ES-I3 (cell line): ENCODE results near the gene MORN3.
"Not testable (repeated sequence)": the region's sequence is repeated elsewhere in the genome, so short reads cannot be mapped to it uniquely, and the experiment has no call there.

ENCODE experiments used
- H3K36me3 ChIP-seq: 2 replicates; pipeline ENCODE4 v1.6.1; 2013; ENCODE audit warnings: mild to moderate bottlenecking, low read length, control low read depth, moderate library complexity; ENCODE audit not compliant: insufficient read depth
- H3K4me1 ChIP-seq: 2 replicates; pipeline ENCODE4 v1.6.1; 2013; ENCODE audit warnings: mild to moderate bottlenecking, control low read depth, low read length; ENCODE audit not compliant: insufficient read depth
- H3K9ac ChIP-seq: 2 replicates; pipeline ENCODE4 v1.6.1; 2013; ENCODE audit warnings: low read depth, mild to moderate bottlenecking, low read length, moderate library complexity
- H3K9me3 ChIP-seq: 2 replicates; pipeline ENCODE4 v1.6.1; 2013; ENCODE audit warnings: mild to moderate bottlenecking, low read length, moderate library complexity; ENCODE audit not compliant: control insufficient read depth, insufficient read depth

Gene MORN3

DNA sequence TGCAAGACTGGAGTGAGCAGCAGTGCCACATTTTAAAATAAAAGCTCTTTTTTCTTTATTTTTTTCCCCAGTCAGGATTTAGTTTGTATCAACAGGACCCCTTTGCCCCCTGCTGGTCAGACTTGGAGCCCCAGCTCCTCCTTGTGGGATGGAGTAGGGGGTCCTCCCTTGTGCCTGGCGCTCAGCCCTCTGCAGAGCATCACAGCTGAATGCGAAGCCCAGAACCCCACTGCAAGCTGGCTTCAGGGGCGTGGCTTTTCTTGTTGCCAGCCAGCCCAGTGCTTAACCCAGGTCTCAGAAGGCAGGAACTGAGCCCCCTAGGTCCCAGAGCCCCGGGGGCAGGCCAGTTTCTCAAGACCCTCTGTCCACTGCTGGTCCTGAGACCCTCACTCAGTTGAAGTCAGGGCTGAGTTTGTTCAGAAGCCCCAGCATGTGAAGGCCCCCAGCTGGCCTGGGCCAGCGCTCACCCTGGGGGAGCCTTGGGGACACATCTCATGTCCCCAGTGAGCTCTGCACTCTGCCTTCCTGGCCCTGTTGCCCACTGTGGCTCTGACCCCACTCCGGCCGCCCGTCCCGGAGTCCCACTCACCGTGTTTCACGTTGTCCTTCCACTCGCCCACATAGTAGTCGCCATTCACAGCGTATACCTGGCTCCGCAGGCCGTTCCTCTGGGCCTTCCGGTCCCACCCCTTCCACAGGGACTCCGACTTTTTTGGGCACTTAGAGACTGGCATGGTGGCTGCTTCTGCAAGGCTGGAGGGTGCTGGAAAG lies 519 bp downstream of the MORN3 start:
- Histone ChIP-seq H3K36me3 (no peaks in the 10 kb centered on the region), H3K9ac (no peak overlapping the region), H3K9me3 (no peaks in the 10 kb centered on the region), H3K4me1 (0 out of 2 replicates have a peak, but pooled peaks cover 3% of the 10 kb centered on the region)

DNA sequence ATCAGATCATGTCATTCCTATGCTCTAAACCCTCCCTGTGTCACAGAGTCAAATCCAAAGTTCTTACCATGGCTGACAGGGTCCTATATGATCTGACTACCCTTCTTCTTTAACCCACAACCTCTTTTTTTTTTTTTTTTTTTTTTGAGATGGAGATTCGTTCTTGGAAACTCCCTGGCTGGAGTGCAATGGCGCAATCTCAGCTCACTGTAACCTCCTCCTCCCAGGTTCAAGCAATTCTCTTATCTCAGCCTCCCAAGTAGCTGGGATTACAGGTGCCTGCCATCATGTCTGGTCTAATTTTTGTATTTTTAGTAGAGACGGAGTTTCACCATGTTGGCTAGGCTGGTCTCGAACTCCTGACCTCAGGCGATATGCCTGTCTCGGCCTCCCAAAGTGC lies 2.6 kb downstream of the MORN3 start:
- H3K9me3 ChIP-seq, H3K9ac ChIP-seq, H3K4me1 ChIP-seq, H3K36me3 ChIP-seq: not testable (repeated sequence)

DNA sequence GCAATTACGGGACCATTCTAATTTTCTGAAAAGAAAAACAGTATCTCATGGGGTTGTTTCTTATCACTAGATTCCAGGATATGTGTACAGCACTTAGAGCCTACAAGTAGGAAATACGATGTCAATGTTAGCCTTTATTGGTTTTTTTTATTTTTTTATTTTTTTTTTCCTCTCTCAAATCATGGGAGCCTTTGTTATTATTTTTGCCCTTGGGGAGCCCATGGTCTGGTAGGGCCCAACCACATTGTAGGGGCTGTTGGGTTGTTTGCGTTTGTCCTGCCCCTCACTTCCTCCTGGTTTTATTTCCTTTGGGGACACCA lies 5.9 kb downstream of the MORN3 start:
- no peaks in the 10 kb centered on the region for H3K36me3 ChIP-seq
- H3K9me3 ChIP-seq: no peaks in the 10 kb centered on the region
- H3K9ac ChIP-seq: no peak overlapping the region; the same call in 1 of the 2 replicates
- peaks cover 18% of the 10 kb centered on the region for H3K4me1 ChIP-seq

DNA sequence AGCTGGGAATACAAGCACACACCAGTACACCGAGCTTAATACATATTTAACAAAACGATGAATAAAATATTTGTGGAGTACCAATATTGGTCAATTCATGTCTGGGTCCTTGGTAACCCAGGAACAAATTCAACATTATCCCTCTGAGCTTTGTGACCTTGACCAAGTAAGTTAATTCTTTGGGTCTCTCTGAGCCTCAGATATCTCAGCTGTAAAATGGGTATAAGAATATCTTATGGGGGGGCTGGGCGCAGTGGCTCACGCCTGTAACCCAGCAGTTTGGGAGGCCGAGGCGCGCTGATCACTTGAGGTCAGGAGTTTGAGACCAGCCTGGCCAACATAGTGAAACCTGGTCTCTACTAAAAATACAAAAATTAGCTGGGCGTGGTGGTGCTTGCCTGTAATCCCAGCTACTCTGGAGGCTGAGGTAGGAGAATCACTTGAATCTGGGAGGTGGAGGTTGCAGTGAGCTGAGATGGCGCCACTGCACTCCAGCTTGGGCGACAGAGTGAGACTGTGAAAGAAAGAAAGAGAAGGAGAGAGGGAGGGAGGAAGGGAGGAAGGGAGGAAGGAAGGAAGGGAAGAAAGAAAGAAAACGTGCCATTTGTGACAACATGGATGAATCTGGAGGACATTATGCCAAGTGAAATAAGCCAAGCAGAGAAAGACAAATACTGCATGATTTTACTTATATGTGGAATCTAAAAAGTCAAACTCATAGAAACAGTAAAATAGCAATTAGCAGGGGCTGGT lies 7.9 kb downstream of the MORN3 start:
- not testable (repeated sequence) for H3K9ac ChIP-seq, H3K9me3 ChIP-seq, H3K36me3 ChIP-seq
- peaks cover 24% of the 10 kb centered on the region for H3K4me1 ChIP-seq

DNA sequence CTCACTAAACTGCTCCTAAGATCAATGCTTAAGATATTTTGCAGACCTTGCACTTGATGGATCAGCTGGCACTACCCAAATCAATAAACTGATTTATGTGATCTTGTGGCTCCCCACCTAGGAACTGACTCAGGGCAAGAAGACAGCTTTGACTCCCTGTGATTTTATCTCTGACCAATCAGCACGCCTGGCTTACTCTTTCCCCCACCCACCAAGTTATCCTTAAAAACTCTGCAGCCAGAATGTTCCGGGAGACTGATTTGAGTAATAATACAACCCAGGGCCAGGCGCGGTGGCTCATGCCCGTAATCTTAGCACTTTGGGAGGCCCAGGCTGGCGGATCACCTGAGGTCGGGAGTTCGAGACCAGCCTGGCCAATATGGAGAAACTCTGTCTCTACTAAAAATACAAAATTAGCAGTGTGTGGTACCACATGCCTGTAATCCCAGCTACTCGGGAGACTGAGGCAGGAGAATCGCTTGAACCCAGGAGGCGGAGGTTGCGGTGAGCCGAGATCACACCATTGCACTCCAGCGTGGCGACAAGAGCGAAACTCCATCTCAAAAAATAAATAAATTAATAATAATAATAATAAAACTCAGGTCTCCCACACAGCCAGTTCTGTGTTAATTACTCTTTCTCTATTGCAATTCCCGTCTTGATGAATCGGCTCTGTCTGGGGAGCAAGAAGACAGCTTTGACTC lies 12.0 kb downstream of the MORN3 start:
- Histone ChIP-seq H3K4me1 (peaks cover 21% of the 10 kb centered on the region), H3K36me3 (no peaks in the 10 kb centered on the region), H3K9ac (no peak overlapping the region), H3K9me3 (no peaks in the 10 kb centered on the region)

DNA sequence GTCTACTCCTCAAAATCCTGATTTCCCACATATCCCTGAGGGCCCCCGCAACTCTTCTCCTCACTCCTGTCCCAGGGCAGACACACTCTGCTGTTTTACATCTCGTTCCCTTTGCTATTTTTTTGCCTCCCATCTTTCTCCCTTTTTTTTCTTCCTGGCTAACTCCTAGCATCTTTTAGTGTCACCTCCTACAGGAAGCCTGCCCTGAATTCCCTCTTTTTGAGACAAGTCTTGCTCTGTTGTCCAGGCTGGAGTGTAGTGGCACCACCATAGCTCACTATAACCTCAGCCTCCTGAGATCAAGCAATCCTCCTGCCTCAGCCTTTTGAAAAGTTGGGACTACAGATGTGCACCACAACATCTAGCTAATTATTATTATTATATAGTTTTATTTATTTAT lies 13.3 kb downstream of the MORN3 start:
- Histone ChIP-seq H3K9ac (no peak overlapping the region), H3K4me1 (peaks cover 21% of the 10 kb centered on the region), H3K36me3 (no peaks in the 10 kb centered on the region), H3K9me3 (no peaks in the 10 kb centered on the region)

DNA sequence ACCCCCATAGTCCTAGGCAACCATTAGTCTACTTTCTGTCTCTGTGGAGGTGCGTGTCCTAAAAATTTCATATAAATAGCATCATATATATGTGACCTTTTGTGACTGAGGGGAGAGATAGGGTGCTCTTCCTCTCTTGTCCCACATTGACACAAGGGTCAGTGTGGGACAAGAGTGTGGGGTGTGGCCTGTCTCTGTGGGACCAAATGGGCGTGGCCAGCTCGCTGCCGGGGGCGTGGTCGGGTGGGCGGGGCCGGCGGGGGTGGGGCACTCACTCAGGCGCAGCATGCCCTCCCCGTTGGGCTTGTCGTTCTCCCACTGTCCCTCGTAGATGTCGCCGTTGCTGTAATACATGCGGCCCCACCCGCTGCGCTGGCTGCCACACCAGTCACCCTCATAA lies 15.5 kb downstream of the MORN3 start:
- Histone ChIP-seq H3K9me3 (no peaks in the 10 kb centered on the region), H3K4me1 (peaks cover 12% of the 10 kb centered on the region; the same call in 1 of the 2 replicates), H3K9ac (no peak overlapping the region), H3K36me3 (no peaks in the 10 kb centered on the region)

DNA sequence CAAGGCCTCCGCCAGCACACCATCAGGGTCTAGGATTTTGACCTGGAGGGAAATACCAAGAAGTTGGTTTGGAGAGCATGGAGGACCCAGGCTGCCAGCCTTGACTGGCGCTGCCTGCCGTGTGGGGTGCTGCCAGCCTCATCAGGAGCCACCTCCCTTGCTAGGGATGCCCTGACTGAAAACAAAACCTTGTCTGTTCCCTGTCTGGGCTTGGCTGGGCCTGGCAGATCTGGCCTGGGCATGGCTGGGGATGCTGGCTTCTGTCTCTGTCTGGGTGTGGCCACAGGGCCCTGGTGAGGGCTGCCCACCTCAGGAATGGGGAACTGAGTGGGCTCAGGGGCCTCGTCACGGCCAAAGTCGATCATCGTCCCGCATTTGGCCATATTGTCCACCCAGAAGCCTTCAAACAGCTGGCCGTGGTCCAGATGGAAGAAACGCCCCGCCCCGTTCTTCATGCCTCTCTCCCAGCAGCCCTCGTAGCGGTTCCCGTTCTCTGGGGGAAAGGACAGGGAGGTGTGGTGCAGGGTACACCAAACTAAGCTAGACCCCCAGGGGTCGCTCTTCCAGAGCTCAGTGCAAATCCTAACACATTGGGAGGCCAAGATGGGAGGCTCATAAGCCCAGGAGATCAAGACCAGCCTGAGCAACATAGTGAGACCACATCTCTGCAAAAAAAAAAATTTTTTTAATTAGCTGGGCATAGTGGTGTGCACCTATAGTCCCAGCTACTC lies 16.5 kb downstream of the MORN3 start:
- H3K36me3 ChIP-seq: no peaks in the 10 kb centered on the region
- no peak overlapping the region for H3K9ac ChIP-seq
- peaks cover 7% of the 10 kb centered on the region; the same call in 1 of the 2 replicates for H3K4me1 ChIP-seq
- H3K9me3 ChIP-seq: no peaks in the 10 kb centered on the region

DNA sequence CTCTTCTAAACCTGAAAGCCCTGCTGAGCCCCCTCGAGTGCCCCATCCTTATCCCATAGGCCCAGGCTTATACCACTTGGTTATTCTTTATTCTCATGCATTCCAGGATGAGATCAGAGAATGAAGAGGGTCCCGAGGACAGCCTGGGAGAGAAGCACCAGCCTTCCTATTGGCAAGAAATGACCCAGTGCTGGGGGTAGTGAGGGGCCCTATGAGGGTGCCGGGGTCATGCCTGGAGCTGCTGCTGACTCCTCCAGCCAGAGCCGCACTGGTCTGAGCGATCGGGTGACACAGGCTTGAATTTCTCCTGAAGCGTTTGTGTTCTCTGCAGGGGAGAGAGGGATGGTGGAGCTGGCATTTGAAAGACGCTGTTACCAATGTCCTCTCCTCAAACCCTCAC lies 18.1 kb downstream of the MORN3 start:
- no peaks in the 10 kb centered on the region for H3K36me3 ChIP-seq
- no peaks in the 10 kb centered on the region for H3K4me1 ChIP-seq
- H3K9me3 ChIP-seq: no peaks in the 10 kb centered on the region
- no peak overlapping the region for H3K9ac ChIP-seq

DNA sequence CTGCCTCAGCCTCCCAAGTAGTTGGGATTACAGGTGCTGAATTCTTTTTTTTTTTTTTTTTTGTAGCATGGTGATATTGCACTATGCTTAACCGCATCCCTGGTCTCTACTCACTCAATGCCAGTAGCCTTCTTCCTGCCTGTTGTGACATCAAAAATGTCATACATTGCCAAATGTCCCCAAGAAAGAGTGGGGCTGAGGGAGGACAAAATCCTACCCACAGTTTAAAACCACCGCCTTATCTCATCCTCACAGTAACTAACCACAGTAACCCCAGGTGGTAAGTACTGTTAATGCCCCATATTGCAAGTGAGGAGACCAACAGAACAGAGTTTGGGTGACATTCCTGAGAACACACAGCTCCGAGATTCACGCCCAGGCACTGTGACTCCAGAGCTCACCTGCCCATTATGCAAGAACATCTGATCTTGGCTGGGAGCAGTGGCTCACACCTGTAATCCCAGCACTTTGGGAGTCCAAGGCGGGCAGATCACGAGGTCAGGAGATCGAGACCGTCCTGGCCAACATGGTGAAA lies 19.6 kb downstream of the MORN3 start:
- H3K9me3 ChIP-seq: no peaks in the 10 kb centered on the region
- no peak overlapping the region for H3K9ac ChIP-seq
- H3K36me3 ChIP-seq: no peaks in the 10 kb centered on the region
- no peaks in the 10 kb centered on the region for H3K4me1 ChIP-seq

DNA sequence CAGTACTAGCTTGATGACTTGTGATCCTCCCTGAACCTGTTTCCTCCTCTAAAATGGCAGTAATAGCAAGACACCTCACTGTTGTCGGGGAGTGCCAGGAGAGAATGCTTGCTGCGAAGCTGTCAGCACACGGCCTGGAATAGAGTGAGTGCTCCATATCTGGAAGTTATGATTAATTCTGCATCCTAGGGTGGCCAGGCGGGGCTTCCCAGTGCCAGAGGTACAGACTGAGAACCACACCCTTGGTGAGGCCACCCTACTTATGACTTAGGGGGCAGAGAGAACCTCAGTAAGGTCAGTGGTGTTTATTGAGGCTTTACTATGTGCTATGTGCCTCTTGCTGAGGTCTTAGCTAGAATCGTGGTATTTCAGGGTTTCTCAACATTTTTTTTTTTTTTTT lies 20.1 kb downstream of the MORN3 start:
- no peak overlapping the region for H3K9ac ChIP-seq
- no peaks in the 10 kb centered on the region for H3K36me3 ChIP-seq
- no peaks in the 10 kb centered on the region for H3K9me3 ChIP-seq
- H3K4me1 ChIP-seq: no peaks in the 10 kb centered on the region

DNA sequence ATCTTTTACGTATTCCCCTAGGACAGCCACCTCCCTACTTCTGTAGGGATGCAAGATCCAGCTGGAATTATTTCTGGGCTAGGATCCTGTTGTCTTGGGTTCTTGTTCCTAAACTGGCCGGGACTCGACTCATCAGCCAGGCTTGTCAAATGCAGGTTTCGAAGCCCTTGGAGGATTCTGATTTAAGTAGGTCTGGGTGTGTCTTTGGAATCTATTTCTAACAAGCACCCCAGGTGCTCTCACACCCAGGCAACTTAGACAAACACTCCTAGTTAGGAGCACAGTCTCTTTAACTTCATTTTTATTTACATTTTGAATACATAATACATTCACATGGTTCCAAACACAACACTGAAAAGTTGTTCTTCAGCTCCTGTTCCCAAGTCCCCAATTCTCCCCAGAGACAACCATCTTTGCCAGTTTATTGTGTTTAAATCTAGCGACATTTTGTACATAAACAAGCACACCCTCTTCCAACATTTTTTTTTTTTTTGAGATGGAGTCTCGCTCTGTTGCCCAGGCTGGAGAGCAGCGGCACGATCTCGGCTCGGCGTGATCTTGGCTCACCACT lies 20.9 kb downstream of the MORN3 start:
- Histone ChIP-seq H3K36me3 (no peaks in the 10 kb centered on the region), H3K9me3 (no peaks in the 10 kb centered on the region), H3K9ac (no peak overlapping the region), H3K4me1 (no peaks in the 10 kb centered on the region)

DNA sequence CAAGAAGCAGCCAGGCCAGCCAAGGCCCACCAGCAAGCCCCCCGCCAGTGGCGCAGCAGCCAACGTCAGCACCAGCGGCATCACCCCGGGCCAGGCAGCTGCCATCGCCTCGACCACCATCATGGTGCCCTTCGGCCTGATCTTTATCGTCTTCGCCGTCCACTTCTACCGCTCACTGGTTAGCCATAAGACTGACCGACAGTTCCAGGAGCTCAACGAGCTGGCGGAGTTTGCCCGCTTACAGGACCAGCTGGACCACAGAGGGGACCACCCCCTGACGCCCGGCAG lies 28.2 kb downstream of the MORN3 start:
- no peak overlapping the region for H3K9ac ChIP-seq

More for the DNA sequence above, 28.2 kb downstream of the MORN3 start:
- Histone ChIP-seq H3K9me3 (no peaks in the 10 kb centered on the region), H3K36me3 (no peaks in the 10 kb centered on the region), H3K4me1 (peaks cover 6% of the 10 kb centered on the region; the same call in 1 of the 2 replicates)
